Type B pancreatic cell (in vitro differentiated cells): Measurements from ENCODE around the gene INSC. TPM values are rescaled to one million over a fixed set of nuclear protein-coding genes. Genes with fewer than 3 reads are reported as not detected.

Experiments used
- DNase-seq: peaks from one replicate; pipeline ENCODE4 v3.0.0; 2021; ENCODE audit warnings: mixed read lengths; ENCODE audit not compliant: unreplicated experiment; ENCODE audit errors: extremely low spot score
- H3K27ac Mint-ChIP-seq: 2 replicates; pipeline ENCODE4 v1.8.0; 2021; ENCODE audit warnings: mild to moderate bottlenecking, mixed read lengths
- H3K27me3 Mint-ChIP-seq: 2 replicates; pipeline ENCODE4 v1.8.0; 2021; ENCODE audit warnings: mixed read lengths
- H3K36me3 Mint-ChIP-seq: 2 replicates; pipeline ENCODE4 v1.8.0; 2021; ENCODE audit warnings: mixed read lengths
- H3K4me1 Mint-ChIP-seq: one replicate; pipeline ENCODE4 v1.8.0; 2021; ENCODE audit warnings: mixed read lengths; ENCODE audit not compliant: unreplicated experiment
- H3K4me3 Mint-ChIP-seq: 2 replicates; pipeline ENCODE4 v1.8.0; 2021; ENCODE audit warnings: mild to moderate bottlenecking, mixed read lengths
- H3K9me3 Mint-ChIP-seq: 2 replicates; pipeline ENCODE4 v1.8.0; 2021; ENCODE audit warnings: mixed read lengths
- total RNA-seq: library from RNA; stranded (reverse); gene quantifications from 2 replicates; pipeline ENCODE4 v1.2.1, GENCODE V29; 2021; ENCODE audit warnings: low replicate concordance
- TF ChIP-seq, protein P1 (sequence below): fragments of 200-600 bp; sonication (generic); conservative IDR thresholded peaks from 2 replicates; pipeline ENCODE4 v1.5.0; 2021; ENCODE audit warnings: antibody characterized with exemption, mild to moderate bottlenecking

Gene INSC
- total RNA-seq, 1 donor from 2014 or later = 1.2 TPM

DNA sequence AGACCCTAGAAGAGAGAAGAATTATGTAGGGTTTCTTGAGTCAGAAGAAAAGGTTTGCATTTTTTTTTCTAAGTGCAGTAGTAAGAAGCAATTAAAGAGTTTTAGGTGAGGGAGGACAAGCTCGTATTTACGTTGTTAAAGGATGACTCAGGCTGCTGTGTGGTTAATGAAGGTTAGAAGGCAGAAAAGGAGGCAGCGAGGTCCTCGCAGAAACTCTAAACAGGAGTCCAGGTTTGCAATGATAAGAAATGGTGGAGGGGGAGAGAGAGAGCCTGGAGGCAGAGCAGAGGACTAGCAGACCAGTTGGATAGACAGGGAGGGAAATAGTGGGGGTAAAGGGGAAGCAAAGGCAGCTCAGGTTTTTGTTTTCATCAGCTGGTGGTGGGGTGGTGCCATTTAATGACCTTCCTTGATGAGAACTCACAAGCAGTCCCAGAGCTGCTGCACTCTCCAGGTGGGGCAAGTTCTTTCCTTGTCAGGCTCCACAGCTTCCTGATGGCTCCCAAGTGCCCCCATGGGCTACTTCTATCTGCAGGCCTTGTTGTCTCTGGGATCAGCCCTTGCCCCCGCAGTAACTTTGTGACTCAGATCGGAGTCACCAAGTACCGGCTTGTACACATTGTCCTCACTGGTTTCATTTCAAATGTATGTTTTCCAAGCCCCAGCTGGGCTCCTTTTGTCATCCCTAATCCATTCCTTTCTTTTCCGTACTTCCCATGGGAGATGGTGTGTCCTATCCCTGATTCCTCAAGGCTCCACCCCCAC is 8.3 kb upstream of the INSC start:
- H3K27me3 Mint-ChIP-seq = peaks cover 30% of the 10 kb centered on the region
- no peak overlapping the region for H3K4me3 Mint-ChIP-seq
- peaks cover 6% of the 10 kb centered on the region for H3K9me3 Mint-ChIP-seq
- no peaks in the 10 kb centered on the region for H3K36me3 Mint-ChIP-seq
- no peak for DNase-seq
- no peak overlapping the region for H3K27ac Mint-ChIP-seq
- no peaks in the 10 kb centered on the region for H3K4me1 Mint-ChIP-seq
- TF ChIP-seq, protein P1, sequence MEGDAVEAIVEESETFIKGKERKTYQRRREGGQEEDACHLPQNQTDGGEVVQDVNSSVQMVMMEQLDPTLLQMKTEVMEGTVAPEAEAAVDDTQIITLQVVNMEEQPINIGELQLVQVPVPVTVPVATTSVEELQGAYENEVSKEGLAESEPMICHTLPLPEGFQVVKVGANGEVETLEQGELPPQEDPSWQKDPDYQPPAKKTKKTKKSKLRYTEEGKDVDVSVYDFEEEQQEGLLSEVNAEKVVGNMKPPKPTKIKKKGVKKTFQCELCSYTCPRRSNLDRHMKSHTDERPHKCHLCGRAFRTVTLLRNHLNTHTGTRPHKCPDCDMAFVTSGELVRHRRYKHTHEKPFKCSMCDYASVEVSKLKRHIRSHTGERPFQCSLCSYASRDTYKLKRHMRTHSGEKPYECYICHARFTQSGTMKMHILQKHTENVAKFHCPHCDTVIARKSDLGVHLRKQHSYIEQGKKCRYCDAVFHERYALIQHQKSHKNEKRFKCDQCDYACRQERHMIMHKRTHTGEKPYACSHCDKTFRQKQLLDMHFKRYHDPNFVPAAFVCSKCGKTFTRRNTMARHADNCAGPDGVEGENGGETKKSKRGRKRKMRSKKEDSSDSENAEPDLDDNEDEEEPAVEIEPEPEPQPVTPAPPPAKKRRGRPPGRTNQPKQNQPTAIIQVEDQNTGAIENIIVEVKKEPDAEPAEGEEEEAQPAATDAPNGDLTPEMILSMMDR = no peak

DNA sequence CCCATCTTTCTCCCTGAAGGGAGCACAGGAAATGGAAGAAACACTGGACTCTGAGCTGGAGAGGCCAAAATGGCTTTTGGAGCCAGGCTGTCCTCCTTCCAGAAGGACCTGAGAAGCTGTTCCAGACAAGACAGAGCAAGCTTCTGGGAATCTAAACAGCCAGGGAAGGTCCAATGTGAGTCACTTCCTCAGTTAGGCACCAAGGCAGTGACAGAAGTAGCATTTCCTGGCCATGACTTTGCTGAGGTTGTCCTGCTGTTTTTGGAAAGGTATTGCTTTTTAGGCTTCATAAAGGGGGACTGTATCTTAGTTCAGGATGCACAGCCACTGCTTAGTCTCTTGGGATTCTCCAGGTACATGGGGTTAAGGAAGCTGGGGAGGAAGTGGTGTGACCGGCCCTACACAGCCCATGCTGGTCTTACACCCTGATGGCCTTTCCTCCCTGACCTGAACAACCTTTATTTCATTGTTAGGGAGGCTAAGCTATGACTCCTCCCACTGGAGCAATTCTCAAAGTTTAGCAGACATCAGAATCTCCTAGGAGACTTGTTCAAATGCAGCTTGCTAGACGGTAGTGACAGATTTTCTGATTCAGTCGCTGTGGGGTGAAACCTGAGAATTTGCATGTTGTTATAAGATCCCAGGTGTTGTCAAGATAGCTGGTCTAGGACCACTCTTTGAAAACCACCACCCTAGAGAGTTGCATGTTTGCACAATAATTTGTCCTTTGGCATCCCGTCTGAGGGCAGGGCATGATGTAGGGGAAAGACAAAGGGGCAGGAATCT is 6.8 kb upstream of the INSC start:
- TF ChIP-seq, protein P1 = no peak
- H3K36me3 Mint-ChIP-seq = no peaks in the 10 kb centered on the region
- no peak overlapping the region for H3K27ac Mint-ChIP-seq
- H3K4me1 Mint-ChIP-seq = no peaks in the 10 kb centered on the region
- peaks cover 6% of the 10 kb centered on the region for H3K9me3 Mint-ChIP-seq
- peaks cover 35% of the 10 kb centered on the region for H3K27me3 Mint-ChIP-seq
- DNase-seq = no peak
- H3K4me3 Mint-ChIP-seq = no peak overlapping the region

DNA sequence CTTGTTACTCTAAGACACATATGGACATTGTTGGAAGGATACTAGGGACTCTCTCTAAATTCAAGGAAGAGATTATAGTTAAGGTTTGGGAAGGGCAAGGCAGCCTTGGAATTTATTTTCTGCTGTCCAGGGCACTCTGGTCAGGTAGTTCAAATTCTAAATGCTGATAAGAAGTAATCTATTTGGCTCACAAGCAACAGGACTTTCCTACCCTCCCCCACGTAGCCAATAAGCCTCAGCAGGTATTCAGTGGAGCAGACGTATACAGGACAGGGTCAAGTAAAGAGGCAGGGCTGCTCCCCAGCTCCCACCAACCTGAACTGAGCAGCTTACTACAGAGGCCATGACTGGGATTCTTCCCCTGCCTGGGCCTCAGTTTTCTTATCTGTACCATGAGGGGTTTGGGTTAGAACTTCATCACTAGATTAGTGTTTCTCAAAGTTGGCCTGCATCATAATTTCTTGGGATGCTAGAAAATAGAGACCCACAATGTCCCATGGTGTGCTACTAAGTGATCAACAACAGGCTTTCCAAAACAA is 6.1 kb upstream of the INSC start:
- DNase-seq = no peak
- TF ChIP-seq, protein P1 = no peak
- Mint-ChIP-seq H3K4me3 (no peak overlapping the region), H3K36me3 (no peaks in the 10 kb centered on the region), H3K4me1 (no peaks in the 10 kb centered on the region), H3K27ac (no peak overlapping the region), H3K9me3 (peaks cover 1% of the 10 kb centered on the region), H3K27me3 (peaks cover 42% of the 10 kb centered on the region)

DNA sequence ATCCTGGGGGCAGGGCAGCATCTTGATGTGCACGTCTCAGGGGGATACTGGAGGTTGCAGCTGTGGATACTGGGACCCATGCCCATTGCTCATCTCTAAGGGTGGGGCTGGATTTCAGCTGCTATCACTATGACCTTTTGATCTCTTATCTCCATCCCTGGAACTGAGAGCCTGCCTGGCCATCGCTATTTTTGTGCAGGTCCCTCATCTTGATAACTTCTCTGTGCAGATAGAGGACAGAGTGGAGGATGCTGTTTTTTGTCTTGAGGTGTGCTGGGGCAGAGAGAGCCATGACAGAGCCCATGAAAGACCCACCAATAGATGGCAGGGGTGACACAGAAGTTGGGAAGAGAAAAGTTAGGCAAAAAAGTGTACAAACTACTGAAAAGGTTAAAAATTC is 5.1 kb upstream of the INSC start:
- no peaks in the 10 kb centered on the region for H3K9me3 Mint-ChIP-seq
- H3K27ac Mint-ChIP-seq = no peak overlapping the region
- no peaks in the 10 kb centered on the region for H3K4me1 Mint-ChIP-seq
- TF ChIP-seq, protein P1 = no peak
- H3K27me3 Mint-ChIP-seq = peaks cover 49% of the 10 kb centered on the region
- no peak overlapping the region for H3K4me3 Mint-ChIP-seq
- DNase-seq = no peak
- H3K36me3 Mint-ChIP-seq = no peaks in the 10 kb centered on the region

DNA sequence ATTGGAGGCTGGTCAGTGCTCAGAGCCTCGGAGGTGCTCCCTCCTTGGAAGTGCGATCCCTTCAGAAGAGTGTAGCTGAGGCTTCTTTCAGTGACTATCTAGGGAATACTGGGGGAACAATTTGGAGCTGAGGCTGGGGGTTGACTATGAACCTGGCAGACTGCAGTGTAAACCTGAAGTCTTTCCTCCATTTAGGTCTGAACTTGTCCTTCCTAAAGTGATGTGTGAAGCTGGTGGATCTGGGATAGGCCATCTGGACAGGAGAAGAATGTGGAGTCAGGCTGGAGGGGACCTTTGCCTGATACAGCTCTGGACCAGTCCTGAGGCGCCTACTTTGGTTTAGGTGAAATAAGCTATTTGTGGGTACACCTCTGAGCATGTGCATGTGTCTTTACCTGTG is 3.5 kb upstream of the INSC start:
- Mint-ChIP-seq H3K4me1 (peaks cover 5% of the 10 kb centered on the region), H3K36me3 (no peaks in the 10 kb centered on the region), H3K27me3 (peaks cover 60% of the 10 kb centered on the region), H3K4me3 (no peak overlapping the region), H3K27ac (no peak overlapping the region), H3K9me3 (no peaks in the 10 kb centered on the region)
- TF ChIP-seq, protein P1 = no peak
- DNase-seq = no peak
